HG03039 (cell line): ENCODE results near the gene KCNK18.

Experiments used
- ATAC-seq: cut with Tn5 transposase; IDR thresholded peaks from one replicate; pipeline ENCODE4 v1.9.1; 2021; ENCODE audit warnings: mild to moderate bottlenecking, moderate library complexity; ENCODE audit not compliant: unreplicated experiment

Gene KCNK18

DNA sequence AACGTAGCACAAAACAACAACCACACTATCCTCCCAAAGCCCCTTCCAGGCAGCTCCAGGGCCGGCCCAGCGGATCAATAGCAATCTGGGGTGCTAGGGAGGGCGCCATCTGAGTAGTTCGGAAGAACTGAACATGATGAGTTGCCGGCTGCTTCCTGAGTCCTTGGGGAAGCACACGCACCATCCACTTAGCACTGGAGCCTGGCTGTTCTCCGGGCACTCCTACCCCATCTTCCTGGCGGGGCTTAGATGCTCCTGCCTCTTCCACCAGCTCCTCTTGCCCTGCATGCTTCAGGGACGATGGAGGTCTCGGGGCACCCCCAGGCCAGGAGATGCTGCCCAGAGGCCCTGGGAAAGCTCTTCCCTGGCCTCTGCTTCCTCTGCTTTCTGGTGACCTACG, at the start of gene KCNK18:
Gene KCNK18, plus strand, starts transcription at position 301 of the 400 bp plus-strand sequence. Its CDS starts 0 bp downstream, at position 301.
- no peak for ATAC-seq

DNA sequence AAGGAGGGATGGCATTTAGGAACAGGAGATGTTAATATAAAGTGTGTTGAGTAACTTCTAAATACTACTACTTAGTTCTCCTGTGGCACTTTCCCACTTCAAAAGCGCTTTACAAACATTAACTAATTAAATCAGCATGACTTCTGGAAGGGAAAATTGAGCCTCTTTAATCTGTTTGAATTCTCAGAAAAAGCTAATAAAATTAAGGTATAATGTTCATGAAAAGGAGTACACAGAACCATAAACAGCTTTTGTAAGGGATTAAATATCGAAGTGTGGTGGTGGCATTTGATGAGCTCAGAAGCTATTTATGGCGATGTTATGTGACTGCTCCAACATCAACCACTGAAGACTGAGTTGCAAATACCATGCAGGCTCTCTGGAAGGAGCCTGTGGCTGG, 49.0 kb upstream of the KCNK18 start:
- ATAC-seq, result no peak

GRCh38 chr10:117152668-117153067, 44.6 kb upstream of the KCNK18 start:
- no peak for ATAC-seq

GRCh38 chr10:117158297-117158696, 39.0 kb upstream of the KCNK18 start:
- ATAC-seq, result no peak

- ATAC-seq, result no peak
Observed at GRCh38 chr10:117159390-117159789, 37.9 kb upstream of the KCNK18 start.

DNA sequence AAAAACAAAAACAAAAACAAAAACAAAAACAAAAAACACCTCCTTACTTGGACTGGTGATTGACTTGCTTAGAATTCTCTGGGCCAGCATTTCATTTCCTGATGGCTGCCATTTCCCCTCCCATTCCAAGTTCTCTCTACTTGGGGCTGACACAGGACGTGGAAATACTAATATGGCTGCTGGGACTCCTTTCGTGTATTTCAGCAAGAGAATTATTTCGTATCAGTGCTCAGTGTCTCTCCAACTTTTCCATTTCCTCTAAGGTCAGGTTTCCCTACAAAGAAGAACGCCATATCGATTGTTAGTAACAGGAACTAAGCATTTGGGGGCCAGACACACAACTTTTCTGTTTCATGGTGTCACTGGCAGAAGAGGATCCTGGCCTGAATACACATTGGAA, 36.7 kb upstream of the KCNK18 start:
- no peak for ATAC-seq

GRCh38 chr10:117161386-117162033, 35.8 kb upstream of the KCNK18 start:
- no peak for ATAC-seq

DNA sequence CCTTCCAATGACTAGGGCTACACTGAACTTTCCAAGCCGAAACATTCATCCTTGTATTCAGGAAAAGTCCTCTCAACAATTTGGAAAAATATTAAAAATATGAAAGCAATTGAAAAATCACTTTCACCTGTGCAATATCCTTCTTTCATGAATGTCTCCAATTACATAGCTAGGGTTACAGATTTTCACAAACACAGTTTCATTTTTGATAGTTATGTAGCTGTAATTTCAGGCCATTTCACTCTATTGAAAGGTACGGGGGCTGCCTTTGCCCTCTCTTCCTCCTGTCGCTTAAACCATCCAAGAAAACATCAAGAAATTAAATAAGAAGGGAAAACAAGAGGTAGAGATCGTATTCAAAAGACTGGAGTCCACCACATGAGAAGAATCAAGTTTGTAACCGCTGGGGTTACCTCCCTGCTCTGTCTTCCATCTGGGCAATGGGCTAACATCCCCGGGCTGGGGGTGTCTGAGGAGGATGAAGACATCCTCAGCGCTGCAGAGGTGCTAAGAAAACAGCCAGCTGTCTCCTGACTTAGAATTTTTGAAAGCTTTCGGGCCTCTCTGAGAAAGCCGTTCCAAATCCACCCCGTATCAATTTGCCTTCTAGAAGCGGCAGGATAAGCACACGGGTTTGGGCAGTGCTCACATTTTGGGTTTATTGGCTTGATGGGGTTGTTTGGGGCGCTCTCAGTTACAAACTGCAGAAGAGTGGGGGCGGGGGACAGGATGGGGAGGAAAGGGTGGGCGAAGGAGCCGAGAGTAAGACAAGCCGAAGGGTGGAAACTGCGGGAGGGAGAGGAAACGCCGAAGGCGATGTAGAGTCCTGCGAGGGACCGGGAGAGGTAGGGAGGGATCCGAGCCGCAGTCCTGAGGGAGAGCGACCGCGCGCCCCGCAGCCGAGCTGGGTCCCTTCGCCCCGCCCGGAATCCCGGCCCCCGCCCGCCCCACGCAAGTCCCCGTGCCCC, 34.9 kb upstream of the KCNK18 start:
- no peak for ATAC-seq

DNA sequence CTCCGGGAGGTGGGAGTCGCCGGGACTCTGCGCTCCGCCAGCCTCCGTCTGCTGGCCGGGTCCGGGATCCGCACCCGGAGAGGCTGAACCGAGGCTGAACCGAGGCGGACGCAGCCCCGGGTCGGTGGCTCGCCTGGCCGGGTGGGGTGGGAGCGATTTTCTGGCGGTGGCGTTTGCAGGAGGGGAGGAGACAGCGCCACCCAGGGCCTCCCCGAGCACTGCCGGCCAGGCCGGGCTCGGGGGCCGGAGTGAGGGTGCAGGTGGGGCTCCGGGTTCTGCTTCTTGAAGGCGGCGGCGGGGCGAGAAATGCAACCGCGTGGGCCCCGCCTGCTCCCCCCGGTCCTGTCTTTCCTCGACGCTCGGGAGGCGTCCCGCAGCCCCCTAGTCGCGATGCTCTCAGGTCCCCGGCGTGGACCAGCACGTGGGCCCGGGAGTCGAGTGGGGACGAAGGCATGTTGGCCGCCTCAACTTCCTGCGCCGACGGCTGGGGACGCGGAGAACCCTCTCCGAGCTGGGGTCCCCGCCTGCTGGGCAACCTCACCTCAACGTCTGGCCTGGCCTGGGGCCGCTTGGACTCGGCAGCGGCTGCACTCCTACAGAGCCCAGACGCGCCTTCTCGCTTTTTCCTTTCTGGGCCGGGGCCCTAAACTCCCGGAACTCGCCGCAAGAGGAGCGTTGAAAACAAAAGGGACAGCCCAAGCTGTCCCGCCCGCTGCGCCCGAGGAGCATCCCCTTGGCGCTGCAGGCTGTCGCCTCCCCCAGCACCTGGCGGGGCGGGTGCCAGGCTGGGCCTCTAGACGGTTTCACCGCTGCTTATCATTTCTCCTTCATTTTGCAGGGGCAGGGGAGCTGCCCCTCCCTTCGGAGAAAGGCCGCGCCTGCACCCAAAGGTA, 34.0 kb upstream of the KCNK18 start:
- no peak for ATAC-seq

GRCh38 chr10:117163954-117164548, 33.2 kb upstream of the KCNK18 start:
- no peak for ATAC-seq

DNA sequence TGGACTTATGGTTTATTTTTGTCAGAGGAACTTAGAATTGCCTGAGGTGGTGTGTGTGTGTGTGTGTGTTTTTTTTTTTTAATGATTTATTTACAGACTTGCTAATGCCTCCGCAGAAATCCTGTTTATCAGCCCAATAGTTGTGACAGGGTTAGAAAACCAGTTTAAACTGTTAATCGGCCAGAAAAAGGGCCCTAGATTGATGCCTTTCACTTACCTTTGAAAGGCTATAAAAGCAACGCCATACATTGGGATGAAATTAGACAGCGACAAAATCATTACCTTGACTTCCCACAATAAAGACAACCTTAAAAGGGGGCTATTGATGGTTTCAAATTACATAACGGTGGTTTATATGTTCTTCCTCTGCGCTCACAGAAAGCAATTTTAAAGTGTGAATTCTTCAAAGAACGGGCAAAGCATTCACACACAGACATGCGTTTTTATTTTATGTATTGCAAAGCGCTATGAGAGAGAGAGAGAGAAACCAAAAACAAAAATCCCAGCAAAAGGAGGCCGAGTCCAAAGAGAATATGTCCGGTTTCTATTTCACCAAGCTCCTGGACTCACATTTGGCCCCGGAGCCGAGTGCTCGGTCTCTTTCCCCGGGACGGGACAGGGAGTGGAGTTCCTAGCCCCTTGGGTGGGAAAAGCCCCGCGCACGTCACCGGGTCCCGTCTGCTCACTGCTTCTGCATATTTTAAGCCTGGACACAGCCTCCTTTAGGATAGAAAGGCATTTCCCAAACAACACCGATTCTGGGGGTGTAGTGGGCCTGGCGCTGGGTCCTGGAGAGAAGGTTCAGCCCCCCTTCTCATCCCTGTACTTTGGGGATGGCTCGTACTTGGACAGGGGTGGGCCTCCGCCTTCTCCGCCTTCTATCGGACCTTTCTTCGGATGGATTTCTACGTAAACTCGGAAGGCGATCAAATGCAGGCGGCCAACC, 32.4 kb upstream of the KCNK18 start:
- ATAC-seq, result no peak

GRCh38 chr10:117165538-117166417, 31.5 kb upstream of the KCNK18 start:
- no peak for ATAC-seq

GRCh38 chr10:117166418-117167345, 30.6 kb upstream of the KCNK18 start:
- no peak for ATAC-seq

DNA sequence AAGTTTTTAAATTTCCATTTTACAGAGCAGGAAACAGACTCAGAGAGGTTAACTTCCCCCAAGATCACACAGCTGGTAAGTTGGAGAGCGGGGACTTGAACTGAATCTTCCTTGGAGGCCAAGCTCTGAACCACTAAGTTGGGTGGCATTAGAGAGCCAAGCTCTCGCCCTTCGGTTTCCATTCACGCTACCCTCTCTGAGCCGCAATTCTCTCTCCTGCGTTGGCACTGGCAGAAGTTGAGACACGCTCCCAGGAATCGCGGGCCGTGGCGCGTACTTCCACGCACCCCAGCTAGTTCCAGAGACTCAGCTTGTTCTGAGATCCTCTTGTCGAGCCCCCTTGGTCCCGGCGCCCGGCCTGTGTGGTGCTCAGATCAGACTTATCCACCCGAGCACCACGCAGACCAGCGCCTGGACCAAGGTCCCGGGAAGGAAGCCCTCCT, 29.9 kb upstream of the KCNK18 start:
- ATAC-seq, result no peak

DNA sequence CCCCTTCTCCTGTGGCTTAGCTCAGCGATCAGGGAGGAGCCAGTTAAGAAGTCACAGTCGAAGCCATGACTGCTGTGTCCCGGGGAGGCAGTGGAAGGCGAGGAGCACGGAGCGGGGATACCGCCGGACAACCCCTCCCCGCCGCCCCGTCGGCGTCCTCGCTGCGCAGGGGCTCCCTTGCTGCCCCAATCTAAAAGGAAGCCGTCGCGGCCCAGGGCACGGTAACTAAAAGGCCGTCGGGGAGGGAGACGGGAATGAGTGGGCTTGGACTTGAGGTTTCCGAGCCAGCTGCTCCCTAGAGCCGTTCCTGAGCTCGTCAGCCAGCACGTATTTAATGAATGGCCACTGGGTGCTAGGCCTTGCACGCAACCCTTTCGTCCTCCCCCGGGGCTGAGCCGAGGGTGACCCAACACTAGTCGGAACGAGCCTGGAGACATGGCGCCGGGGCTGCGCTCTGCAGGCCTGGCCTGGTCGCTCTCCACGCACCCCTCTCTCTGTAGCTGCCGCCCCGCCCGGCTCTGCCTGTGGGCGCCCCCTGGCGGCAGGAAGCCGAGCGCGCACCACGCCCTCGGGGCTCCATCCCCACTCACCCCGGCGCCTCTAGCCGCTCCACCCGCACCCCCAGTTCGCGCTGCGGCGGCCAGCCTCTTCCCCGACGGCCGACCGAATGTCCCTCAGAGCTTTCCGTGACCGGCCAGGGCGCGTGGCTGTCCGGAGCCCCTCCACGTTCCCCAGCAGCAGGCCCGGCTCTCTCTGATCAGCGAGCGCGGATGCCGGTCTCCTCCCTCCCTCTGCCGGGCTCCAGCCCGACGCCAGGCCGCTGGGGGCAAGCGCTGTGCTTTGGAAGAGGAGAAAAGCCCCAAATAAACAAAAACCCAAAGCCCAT, 29.3 kb upstream of the KCNK18 start:
- ATAC-seq, result peak; percentile 82

- ATAC-seq, result no peak
Observed at GRCh38 chr10:117168729-117169128, 28.6 kb upstream of the KCNK18 start.
